HepG2 (cell line): ENCODE results near the gene ANKRD11. TPM values are rescaled to one million over a fixed set of nuclear protein-coding genes. Genes with fewer than 3 reads are reported as not detected.

Source experiments
- ATAC-seq: fragments of 200-7000 bp; cut with Tn5 transposase; 3 replicates; pipeline ENCODE4 v1.9.1; 2020; ENCODE audit warnings: mild to moderate bottlenecking, moderate library complexity
- BruUV-seq: library from RNA; stranded (reverse); fragments of 400-500 nt; replicated peaks from 2 replicates; lab custom pipeline; 2021; lab: Mats Ljungman, UMichigan
- CTCF ChIA-PET: fragments of 300-600 bp; formaldehyde crosslinking; extraction: SDS; loops from one replicate; lab custom pipeline; 2021; ENCODE audit warnings: low total read pairs, inconsistent platforms, low intra/inter-chr PET ratio; lab: Yijun Ruan, JAX
- POLR2A ChIA-PET: fragments of 350-600 bp; sonication (Branson Sonifier 250); formaldehyde crosslinking; loops from one replicate; lab custom pipeline; 2020; ENCODE audit warnings: antibody characterized with exemption, inconsistent platforms; lab: Yijun Ruan, JAX
- DNase-seq: peaks from one replicate; pipeline ENCODE4 v3.0.0-alpha.2; 2015; ENCODE audit warnings: low spot score
- FAIRE-seq: peaks from 3 replicates; lab custom pipeline; 2011; peaks lifted over from hg19 to GRCh38; lab: Jason Lieb, UNC
- H2AFZ ChIP-seq: one replicate; pipeline ENCODE4 v1.6.1; 2011; ENCODE audit warnings: low read length, inconsistent platforms
- H3K27ac ChIP-seq: fragments of 300-600 bp; 3 replicates; pipeline ENCODE4 v1.8.0; 2011; ENCODE audit warnings: mixed run types, mild to moderate bottlenecking, mixed read lengths, low read length, inconsistent platforms; ENCODE audit not compliant: insufficient read depth; ENCODE audit errors: extremely low read length
- H3K27me3 ChIP-seq, 2 experiments: fragments of 200-600 bp in 1 of 2; 2 replicates in 1 of 2; 3 replicates in 1 of 2; pipeline versions ENCODE4 v1.6.0 to v1.8.0; 2011; ENCODE audit warnings: low read length in 2 of 2, mild to moderate bottlenecking in 2 of 2, moderate library complexity in 2 of 2, inconsistent platforms in 1 of 2; ENCODE audit not compliant: insufficient read depth in 2 of 2, control insufficient read depth in 1 of 2
- H3K36me3 ChIP-seq, 2 experiments: fragments of 200-600 bp in 1 of 2; replicated peaks in 1 of 2; 2 replicates in 1 of 2; 3 replicates in 1 of 2; pipeline versions ENCODE4 v1.5.1 to v1.8.0; 2011; ENCODE audit warnings: low read length in 2 of 2, inconsistent platforms in 1 of 2; ENCODE audit not compliant: insufficient read depth in 2 of 2, control insufficient read depth in 1 of 2
- H3K4me1 ChIP-seq: 2 replicates; pipeline ENCODE4 v1.5.1; 2012; ENCODE audit warnings: low read length, inconsistent platforms; ENCODE audit not compliant: insufficient read depth
- H3K4me2 ChIP-seq: 2 replicates; pipeline ENCODE4 v1.6.0; 2011; ENCODE audit warnings: low read depth, low read length, inconsistent platforms
- H3K4me3 ChIP-seq, 3 experiments: fragments of 200-600 bp in 1 of 3; sonication (generic), shearing (Covaris generic) in 1 of 3; replicated peaks in 1 of 3; 2 replicates each; pipeline ENCODE4 v1.5.1; 2011 to 2016; ENCODE audit warnings: low read length in 3 of 3, inconsistent platforms in 2 of 3, low read depth in 2 of 3, mild to moderate bottlenecking in 2 of 3, control low read depth in 1 of 3, mixed read lengths in 1 of 3; ENCODE audit not compliant: insufficient read depth in 1 of 3
- H3K79me2 ChIP-seq: one replicate; pipeline ENCODE4 v1.6.1; 2011; ENCODE audit warnings: low read length, inconsistent platforms; ENCODE audit not compliant: insufficient read depth
- H3K9ac ChIP-seq: 2 replicates; pipeline ENCODE4 v1.6.0; 2011; ENCODE audit warnings: mild to moderate bottlenecking, low read depth, low read length, inconsistent platforms; ENCODE audit not compliant: insufficient read depth
- H3K9me3 ChIP-seq: 2 replicates; pipeline ENCODE4 v1.5.1; 2012; ENCODE audit warnings: mild to moderate bottlenecking, low read length
- H4K20me1 ChIP-seq: 2 replicates; pipeline ENCODE4 v1.6.0; 2011; ENCODE audit warnings: inconsistent platforms, mild to moderate bottlenecking, low read length, moderate library complexity; ENCODE audit not compliant: insufficient read depth
- ARNTL ChIP-seq: sonication (generic); formaldehyde crosslinking; IDR thresholded peaks from 2 replicates; pipeline ENCODE4 v1.4.0; 2020; ENCODE audit warnings: mild to moderate bottlenecking, missing genetic modification reagents
- ELF4 ChIP-seq: sonication (generic); formaldehyde crosslinking; IDR thresholded peaks from 2 replicates; pipeline ENCODE4 v1.5.0; 2020; ENCODE audit warnings: missing genetic modification reagents, mild to moderate bottlenecking, moderate library complexity, borderline replicate concordance
- GLI4 ChIP-seq: sonication (generic); formaldehyde crosslinking; IDR thresholded peaks from 2 replicates; pipeline ENCODE4 v1.5.1; 2020; ENCODE audit warnings: missing genetic modification reagents, mild to moderate bottlenecking, moderate library complexity, borderline replicate concordance
- NFIB ChIP-seq: sonication (generic); formaldehyde crosslinking; IDR thresholded peaks from 2 replicates; pipeline ENCODE4 v1.9.0; 2021; ENCODE audit warnings: missing genetic modification reagents, mild to moderate bottlenecking, borderline replicate concordance
- TEAD2 ChIP-seq: sonication (generic); formaldehyde crosslinking; IDR thresholded peaks from 2 replicates; pipeline ENCODE4 v1.9.0; 2021; ENCODE audit warnings: missing genetic modification reagents
- TFE3 ChIP-seq: IDR thresholded peaks from 2 replicates; pipeline ENCODE4 v1.6.1; 2016
- ZBTB10 ChIP-seq: sonication (generic); formaldehyde crosslinking; IDR thresholded peaks from 2 replicates; pipeline ENCODE4 v1.4.0; 2020; ENCODE audit warnings: missing genetic modification reagents, borderline replicate concordance
- ZBTB38 ChIP-seq: sonication (generic); formaldehyde crosslinking; IDR thresholded peaks from 2 replicates; pipeline ENCODE4 v1.5.1; 2020; ENCODE audit warnings: mild to moderate bottlenecking, missing genetic modification reagents
- ZNF121 ChIP-seq: sonication (generic); formaldehyde crosslinking; IDR thresholded peaks from 2 replicates; pipeline ENCODE4 v1.5.0; 2020; ENCODE audit warnings: mild to moderate bottlenecking, missing genetic modification reagents
- ZNF230 ChIP-seq: sonication (generic); formaldehyde crosslinking; IDR thresholded peaks from 2 replicates; pipeline ENCODE4 v1.4.0; 2020; ENCODE audit warnings: mild to moderate bottlenecking, missing genetic modification reagents
- ZNF326 ChIP-seq: sonication (generic); formaldehyde crosslinking; IDR thresholded peaks from 2 replicates; pipeline ENCODE4 v1.4.0; 2020; ENCODE audit warnings: missing genetic modification reagents, borderline replicate concordance
- ZNF503 ChIP-seq: sonication (generic); formaldehyde crosslinking; IDR thresholded peaks from 2 replicates; pipeline ENCODE4 v1.4.0; 2020; ENCODE audit warnings: missing genetic modification reagents
- ZNF629 ChIP-seq: sonication (generic); formaldehyde crosslinking; conservative IDR thresholded peaks from 2 replicates; pipeline ENCODE4 v1.5.0; 2020; ENCODE audit warnings: missing genetic modification reagents
- ZNF703 ChIP-seq: sonication (generic); formaldehyde crosslinking; IDR thresholded peaks from 2 replicates; pipeline ENCODE4 v1.5.1; 2020; ENCODE audit warnings: missing genetic modification reagents, mild to moderate bottlenecking, moderate library complexity, borderline replicate concordance
- ZXDC ChIP-seq: sonication (generic); formaldehyde crosslinking; IDR thresholded peaks from 2 replicates; pipeline ENCODE4 v1.5.0; 2020; ENCODE audit warnings: mild to moderate bottlenecking, missing genetic modification reagents
- WGBS: methylation state at CpG from one replicate; pipeline ENCODE4 v1.1.6; 2017; ENCODE audit warnings: low lambda C conversion rate; 5-methylcytosine and 5-hydroxymethylcytosine counted together
- in situ Hi-C: cut with HindIII; loops from 2 replicates; pipeline ENCODE4 v1.10.0; 2017; ENCODE audit warnings: low pct_unique_long_range_greater_than_20kb; ENCODE audit not compliant: extremely low pct_ligation_motif_present
- intact Hi-C: fragments of 100-400 bp; cut with micrococcal nuclease; formaldehyde crosslinking; loops from one replicate; pipeline ENCODE4 v1.10.0; 2022; ENCODE audit not compliant: unreplicated experiment
- polyA plus RNA-seq, 8 experiments: library from polyadenylated mRNA; depleted of rRNA in 3 of 8; stranded (reverse) in 7 of 8; unstranded in 1 of 8; fragments of >200 nt; fragmentation: Illumina TruSeq in 4 of 8; extraction: Trizol in 4 of 8; gene quantifications; 2 replicates each; pipeline versions ENCODE4 v1.2.1 to v1.2.3, GENCODE V29; 2011 to 2016; ENCODE audit warnings: low read depth in 4 of 8, missing spikeins in 1 of 8, mixed read lengths in 1 of 8; ENCODE audit not compliant: insufficient read depth in 1 of 8
- total RNA-seq, 5 experiments: library from RNA; depleted of rRNA; stranded (reverse); fragments of >200 nt; fragmentation: Illumina TruSeq; extraction: Trizol; gene quantifications; 2 replicates each; pipeline ENCODE4 v1.2.3, GENCODE V29; 2016; ENCODE audit warnings: low read depth in 1 of 5
- TF ChIP-seq, protein P1 (sequence below): sonication (generic); formaldehyde crosslinking; IDR thresholded peaks from 2 replicates; pipeline ENCODE4 v1.8.1; 2023; ENCODE audit warnings: mild to moderate bottlenecking, missing genetic modification reagents, borderline replicate concordance

Gene ANKRD11
- total and polyA plus RNA-seq, 2 of the 13 experiments (the other 11 are each of a cell fraction or from before 2014, with no cell fraction given): 21.4 to 38.4 TPM

GRCh38 chr16:89467382-89467781, 23.0 kb downstream of the ANKRD11 start:
- CTCF ChIA-PET: no interaction called here
- H3K27ac ChIP-seq: no peak overlapping the region
- no peak for ATAC-seq
- 96% methylated on average over 7 of the region's 7 CpGs for WGBS
- no peak for FAIRE-seq
- H3K4me1 ChIP-seq: peaks cover 48% of the 10 kb centered on the region
- H3K9ac ChIP-seq: no peak overlapping the region
- no peak overlapping the region for H3K4me2 ChIP-seq
- in situ Hi-C loops: no loop called here
- peaks cover 0 to 13% of the 10 kb centered on the region in 2 experiments; a peak in 1 of 5 replicates for H3K36me3 ChIP-seq
- no peak overlapping the region for H3K4me3 ChIP-seq
- peaks cover 86% of the 10 kb centered on the region for H4K20me1 ChIP-seq
- H3K27me3 ChIP-seq: no peaks in the 10 kb centered on the region
- no TSS peak for BruUV-seq
- POLR2A ChIA-PET: interaction anchor here (0.8 kb wide), 1 partner anchor 10 kb away, joined by 4 read pairs; no protein-coding TSS in a partner anchor
- no peak for DNase-seq
- H3K79me2 ChIP-seq: peaks cover 87% of the 10 kb centered on the region
- intact Hi-C loops: no loop called here
- no peak overlapping the region for H2AFZ ChIP-seq
- no peaks in the 10 kb centered on the region for H3K9me3 ChIP-seq
- no peak for TF ChIP-seq GLI4 (CRISPR knock-in tag)
- no peak for TF ChIP-seq ZNF629 (CRISPR knock-in tag)
- TF ChIP-seq, protein P1, sequence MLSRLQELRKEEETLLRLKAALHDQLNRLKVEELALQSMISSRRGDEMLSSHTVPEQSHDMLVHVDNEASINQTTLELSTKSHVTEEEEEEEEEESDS: no peak
- TF ChIP-seq ZNF121 (CRISPR knock-in tag): peak; percentile 83
- TF ChIP-seq NFIB (CRISPR knock-in tag): no peak
- TF ChIP-seq ZNF503 (CRISPR knock-in tag): no peak
- TF ChIP-seq ZBTB38 (CRISPR knock-in tag): no peak
- no peak for TF ChIP-seq ZXDC (CRISPR knock-in tag)
- TF ChIP-seq ZBTB10 (CRISPR knock-in tag): no peak
- TF ChIP-seq ZNF703 (CRISPR knock-in tag): no peak
- TF ChIP-seq ELF4 (CRISPR knock-in tag): no peak
- TF ChIP-seq ARNTL (CRISPR knock-in tag): 0 out of 2 replicates have a peak, but pooled peaks have one; percentile 19
- TF ChIP-seq ZNF326 (CRISPR knock-in tag): no peak
- TF ChIP-seq TFE3 (CRISPR knock-in tag): no peak
- TF ChIP-seq TEAD2 (CRISPR knock-in tag): no peak
- TF ChIP-seq ZNF230 (CRISPR knock-in tag): 0 out of 2 replicates have a peak, but pooled peaks have one; percentile 27
